HG03460 (cell line): ENCODE results near the gene LMX1B.

Experiments
- ATAC-seq: cut with Tn5 transposase; IDR thresholded peaks from one replicate; pipeline ENCODE4 v1.9.1; 2021; ENCODE audit not compliant: unreplicated experiment

LMX1B gene

DNA sequence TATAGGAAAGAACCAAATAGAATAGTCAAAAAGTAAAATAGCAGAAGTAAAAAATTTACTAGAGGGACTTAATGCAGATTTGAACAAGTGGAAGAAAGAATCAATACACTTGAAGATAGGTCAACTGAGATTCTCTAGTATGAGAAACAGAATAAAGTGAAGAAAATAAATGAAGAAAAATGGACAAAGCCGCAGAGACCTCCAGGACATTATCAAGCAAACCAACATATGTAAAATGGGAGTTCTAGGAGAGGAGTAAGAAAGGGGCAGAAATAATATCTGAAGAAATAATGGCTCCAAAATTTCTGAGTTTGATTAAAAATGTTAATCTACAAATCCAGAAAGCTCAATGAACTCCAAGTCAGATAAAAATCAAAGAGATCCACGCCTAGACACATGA is 121.1 kb downstream of the LMX1B start:
- no peak for ATAC-seq

DNA sequence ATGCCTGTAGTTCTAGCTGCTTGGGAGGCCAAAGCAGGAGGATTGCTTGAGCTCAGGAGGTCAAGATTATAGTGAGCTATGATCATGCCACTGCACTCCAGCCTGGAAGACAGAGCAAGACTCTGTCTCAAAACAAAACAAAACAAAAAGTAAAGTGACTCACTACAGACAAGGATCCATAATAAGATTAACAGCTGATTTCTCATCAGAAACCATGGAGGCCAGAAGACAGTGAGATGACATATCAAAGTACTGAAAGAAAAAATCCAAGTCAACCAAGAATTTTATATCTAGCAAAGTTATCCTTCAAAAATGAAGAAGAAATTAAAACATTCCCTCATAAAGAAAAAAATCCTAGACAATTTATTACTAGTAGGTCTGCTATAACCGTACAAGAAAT is 121.8 kb downstream of the LMX1B start:
- no peak for ATAC-seq

DNA sequence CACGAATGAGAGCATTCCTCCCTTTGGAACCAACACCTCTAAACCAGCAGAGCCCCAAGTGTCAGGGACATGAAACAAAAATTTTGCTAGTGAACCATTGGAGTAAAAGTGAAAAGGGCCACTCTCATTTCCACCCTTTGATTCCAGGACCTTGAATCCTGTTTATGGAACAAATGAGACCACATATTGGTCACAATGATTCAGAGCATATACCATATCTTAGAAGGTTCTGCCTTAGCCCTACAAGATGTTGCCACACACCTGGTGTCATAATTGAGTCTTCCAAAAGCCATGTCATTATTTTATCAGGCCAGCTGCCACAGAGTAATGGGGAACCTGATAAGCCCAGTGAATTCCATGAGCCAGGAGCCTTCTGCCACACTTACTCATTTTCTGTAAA is 124.8 kb downstream of the LMX1B start:
- ATAC-seq = no peak

DNA sequence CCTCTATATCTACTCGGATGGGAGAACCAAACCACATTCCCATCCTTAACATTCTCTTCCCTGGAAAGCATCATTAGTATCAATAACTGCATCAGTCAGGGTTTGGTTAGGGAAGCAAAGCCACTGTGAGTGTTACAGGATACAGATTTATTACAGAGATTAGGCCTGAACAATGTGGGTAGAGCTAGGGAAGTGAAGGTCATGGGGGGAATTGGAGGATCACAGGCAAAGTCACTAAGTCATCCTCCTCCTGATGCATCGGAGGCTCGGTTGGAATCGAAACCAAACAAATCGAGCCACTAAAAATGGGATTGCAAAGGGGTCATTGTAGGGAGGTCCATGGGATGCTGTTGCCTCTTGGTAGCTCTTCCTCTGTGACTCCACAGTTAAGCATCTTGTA is 129.3 kb downstream of the LMX1B start:
- no peak for ATAC-seq

DNA sequence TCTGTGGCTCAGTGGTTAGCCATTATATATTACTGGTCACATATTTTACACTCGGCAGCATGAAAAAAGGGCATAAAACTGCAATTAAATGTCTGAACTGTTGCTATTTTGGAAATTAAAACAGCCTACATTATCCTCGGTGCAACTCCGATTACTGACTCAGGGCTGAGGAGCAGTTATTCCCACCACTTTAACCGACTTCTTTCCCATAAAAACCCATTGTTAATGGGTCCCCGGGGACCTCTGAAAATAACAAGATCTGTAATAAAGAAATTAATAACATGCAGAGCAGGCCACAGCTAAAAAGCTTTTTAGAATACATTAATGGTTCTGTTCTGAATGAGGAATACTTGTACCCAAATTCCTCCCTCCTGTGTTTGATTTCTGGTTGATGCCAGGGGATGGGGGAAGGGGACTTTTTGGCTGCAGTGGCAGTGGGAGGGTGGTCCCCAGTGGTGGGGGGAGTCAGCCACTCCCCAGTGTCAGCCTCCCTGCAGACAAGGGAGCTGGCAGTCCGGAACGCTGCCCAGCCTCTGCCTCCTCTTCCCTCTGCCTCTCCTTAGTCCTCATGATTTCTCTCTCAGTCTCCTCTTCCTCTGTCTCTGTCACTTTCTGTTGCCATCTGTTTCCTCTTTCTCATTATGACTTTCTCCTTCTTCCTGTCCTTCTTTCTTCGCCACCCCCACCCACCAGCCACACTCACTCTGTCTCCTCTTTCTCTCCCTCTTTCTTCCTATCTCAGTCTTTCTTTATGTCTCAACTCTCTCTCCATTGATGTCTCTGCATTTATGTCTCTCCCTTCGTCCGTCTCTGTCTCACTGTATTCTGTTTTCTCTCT is 132.1 kb downstream of the LMX1B start:
- no peak for ATAC-seq
